Heart right ventricle (tissue), 16 donors: ENCODE results near the gene DOCK3. TPM values are rescaled to one million over a fixed set of nuclear protein-coding genes. Genes with fewer than 3 reads are reported as not detected.
"Not testable (repeated sequence)": the region's sequence is repeated elsewhere in the genome, so short reads cannot be mapped to it uniquely, and the experiment has no call there.

Experiments
- ATAC-seq, 8 donors: fragments of 200-7000 bp; cut with Tn5 transposase; one replicate each; pipeline ENCODE4 v1.9.1; 2020; ENCODE audit warnings: mild to moderate bottlenecking in 8 of 8, moderate library complexity in 8 of 8, moderate number of reproducible peaks in 1 of 8
- DNase-seq, 2 donors: peaks; one replicate each; pipeline ENCODE4 v3.0.0-alpha.2; 2020
- H3K27ac ChIP-seq, 10 donors: fragments of 200-600 bp; sonication (generic) in 2 of 10; one replicate each; pipeline versions ENCODE4 v1.5.0 to v1.8.0; 2020 to 2022; ENCODE audit warnings: mild to moderate bottlenecking in 3 of 10
- H3K27me3 ChIP-seq, 7 donors: fragments of 200-600 bp; one replicate each; pipeline ENCODE4 v1.8.0; 2021 to 2022; ENCODE audit warnings: mild to moderate bottlenecking in 2 of 7
- H3K36me3 ChIP-seq, 9 donors: fragments of 200-600 bp; sonication (generic) in 1 of 9; one replicate each; pipeline versions ENCODE4 v1.5.0 to v1.8.0; 2020 to 2022; ENCODE audit warnings: mild to moderate bottlenecking in 2 of 9
- H3K4me1 ChIP-seq, 9 donors: fragments of 200-600 bp; sonication (generic) in 1 of 9; one replicate each; pipeline versions ENCODE4 v1.5.0 to v1.8.0; 2020 to 2022; ENCODE audit warnings: mild to moderate bottlenecking in 4 of 9
- H3K4me3 ChIP-seq, 10 donors: fragments of 200-600 bp; sonication (generic) in 2 of 10; one replicate each; pipeline versions ENCODE4 v1.5.0 to v1.8.0; 2020 to 2022; ENCODE audit warnings: mild to moderate bottlenecking in 7 of 10, moderate library complexity in 2 of 10
- H3K9me3 ChIP-seq, 11 donors: fragments of 200-600 bp in 10 of 11; sonication (generic) in 2 of 11; one replicate each; pipeline versions ENCODE4 v1.5.0 to v1.8.0; 2013 to 2022; ENCODE audit warnings: mild to moderate bottlenecking in 2 of 11, control low read depth in 1 of 11, moderate library complexity in 1 of 11
- CTCF ChIP-seq, 9 donors: fragments of 200-600 bp; sonication (generic) in 2 of 9; IDR thresholded peaks; one replicate each; pipeline versions ENCODE4 v1.5.0 to v1.8.0; 2021 to 2022; ENCODE audit warnings: antibody characterized with exemption in 9 of 9, mild to moderate bottlenecking in 5 of 9, moderate library complexity in 1 of 9
- WGBS, 2 donors: extraction: QIAGEN DNeasy Blood & Tissue Kit; methylation state at CpG; one replicate each; pipeline ENCODE4 v1.1.7; 2013; ENCODE audit warnings: inconsistent platforms in 1 of 2; 5-methylcytosine and 5-hydroxymethylcytosine counted together
- intact Hi-C, 10 donors: fragments of 100-400 bp; cut with DNase I; formaldehyde crosslinking; loops; one replicate each; pipeline versions ENCODE4 v1.11.1 to v1.14.2; 2022
- polyA plus RNA-seq, 2 donors: library from polyadenylated mRNA; stranded (reverse); fragments of 200-250 nt; gene quantifications; one replicate each; pipeline ENCODE4 v1.2.3, GENCODE V29; 2013
- total RNA-seq, 10 donors: library from RNA; stranded (reverse); fragmentation: NEBNext Ultra II Directional in 3 of 10; extraction: Animal tissue kit (Norgen Biotek cat#: 25700) in 3 of 10; gene quantifications; one replicate each; pipeline versions ENCODE4 v1.2.1 to v1.2.4, GENCODE V29; 2021 to 2023
- donor health status: Arrhythmogenic right ventricular cardiomyopathy.
- donor health status: ischemic (EF 13 %, LVEDD 7.1; RV severe dilation, severe dysfunction).
- donor health status: healthy with polysubstance abuse.
- donor health status: DM: no; HTN: yes; CAD: no.
- donor health status: DM: no; HTN: no; CAD: no.
- donor health status: ischemic (EF 25% LVEDD 6.9; RV normal size, moderate dysfunction).
- donor health status: ischemic (EF 25% LVEDD 5.7; RV mildly dilated, moderate dysfunction).
- donor health status: healthy.
- donor health status: DM: yes; HTN: yes; CAD: no.
- donor health status: Ischemic cardiomyopathy.
- donor health status: ischemic (EF 35%, LVEDD 5.7; RV mildly dilated, moderate dysfunction).
- donor health status: nonischemic (EF 11% LVEDD 7.7; RV severe dilation, severe dysfunction).
- donor health status: DM: yes; HTN: yes; CAD: no.
- donor health status: PGD.
- donor health status: ischemic (EF 29% LVEDD 5.4; RV normal size, mild dysfunction).
- donor health status: nonischemic (EF 23%, LVEDD 6.1; RV moderate dilation, normal function).

DOCK3 gene
- total and polyA plus RNA-seq, 12 donors, result 1.2 to 6.6 (median 4.7) TPM

DNA sequence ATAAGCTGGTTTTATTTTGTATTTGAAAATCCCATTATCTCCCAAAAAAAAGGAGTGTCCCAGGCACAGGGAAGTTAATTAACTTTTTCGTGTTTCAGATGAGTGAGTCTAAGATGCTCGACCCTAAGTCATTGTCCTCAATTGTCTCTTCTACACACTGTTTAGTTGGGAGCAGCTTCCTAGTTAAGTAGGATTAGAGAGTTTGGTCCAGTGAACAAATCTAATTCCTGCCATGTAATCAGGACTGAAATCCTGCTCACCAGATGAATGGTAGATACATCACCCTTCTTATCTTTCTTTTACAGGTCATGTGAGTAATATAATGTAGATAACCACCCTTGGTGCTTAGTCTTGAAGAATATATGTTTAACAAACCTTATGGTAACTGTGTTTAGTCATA is 481.4 kb downstream of the DOCK3 start:
- no peak for TF ChIP-seq CTCF (IDR thresholded peaks at IDR 0.05)
- 75 to 77% methylated on average over 2 of the region's 2 CpGs for WGBS, 2 donors
- Histone ChIP-seq H3K9me3 (no peaks in the 10 kb centered on the region), H3K4me1 (no peaks in the 10 kb centered on the region), H3K27me3 (no peaks in the 10 kb centered on the region), H3K36me3 (peaks cover 0 to 3% (median 0%) of the 10 kb centered on the region in 9 donors), H3K4me3 (no peak overlapping the region), H3K27ac (no peak overlapping the region)
- ATAC-seq, result no peak
- intact Hi-C loops, result no loop called here
- no peak for DNase-seq

DNA sequence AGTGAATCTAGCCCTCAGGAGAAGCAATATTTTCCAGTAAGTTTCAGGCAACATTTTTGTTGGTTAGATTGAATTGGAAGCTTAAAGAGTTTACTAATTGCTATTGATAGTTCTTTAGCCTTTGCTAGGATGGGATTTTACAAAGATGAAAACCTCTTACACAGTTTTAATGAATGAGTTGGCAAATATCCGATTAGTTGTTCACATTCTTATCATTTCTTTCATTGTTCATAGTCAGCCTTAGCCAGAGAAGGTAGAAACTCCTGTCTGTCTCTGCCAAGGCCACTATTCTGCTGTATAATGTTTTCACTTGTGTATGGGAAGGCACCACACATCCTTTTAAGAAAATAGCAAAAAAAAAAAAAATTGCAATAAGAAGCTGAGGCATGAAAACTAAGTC is 488.3 kb downstream of the DOCK3 start:
- Histone ChIP-seq H3K9me3 (no peaks in the 10 kb centered on the region), H3K4me1 (no peaks in the 10 kb centered on the region), H3K4me3 (no peak overlapping the region), H3K27ac (no peak overlapping the region), H3K27me3 (no peaks in the 10 kb centered on the region), H3K36me3 (peaks cover 0 to 3% (median 0%) of the 10 kb centered on the region in 9 donors)
- ATAC-seq, result no peak
- intact Hi-C loops, result no loop called here
- WGBS, 2 donors, result 45 to 47% methylated on average over 1 of the region's 1 CpG
- no peak for TF ChIP-seq CTCF (IDR thresholded peaks at IDR 0.05)
- no peak for DNase-seq

GRCh38 chr3:51173518-51174271 is 499.0 kb downstream of the DOCK3 start:
- DNase-seq (no peak), ATAC-seq (no peak)
- intact Hi-C loops, result no loop called here
- Histone ChIP-seq H3K36me3 (peaks cover 0 to 16% (median 0%) of the 10 kb centered on the region in 9 donors), H3K4me3 (no peak overlapping the region), H3K9me3 (peaks cover 0 to 42% (median 19%) of the 10 kb centered on the region in 11 donors), H3K27ac (no peak overlapping the region), H3K27me3 (no peaks in the 10 kb centered on the region), H3K4me1 (no peaks in the 10 kb centered on the region)
- TF ChIP-seq CTCF (IDR thresholded peaks at IDR 0.05), result no peak
- WGBS, 2 donors, result 77 to 83% methylated on average over 3 of the region's 3 CpGs

DNA sequence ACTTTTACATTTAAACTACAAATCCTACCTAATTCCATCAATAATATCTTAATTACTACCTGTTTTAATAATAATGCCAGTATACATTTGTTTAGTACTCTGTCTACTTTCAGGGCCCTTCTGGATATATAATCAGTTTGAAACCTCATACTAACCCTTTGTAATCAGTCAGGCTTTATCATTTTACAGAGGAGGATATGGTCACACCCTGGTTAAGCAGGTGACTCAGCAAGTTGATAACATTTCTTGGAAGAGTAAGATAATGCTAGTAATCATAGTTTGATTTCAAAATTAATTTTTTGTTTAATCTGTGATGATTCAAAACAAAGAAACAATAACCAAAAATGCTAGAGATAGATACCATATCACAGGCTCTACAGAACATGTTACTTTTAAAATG is 502.2 kb downstream of the DOCK3 start:
- no peak overlapping the region for H3K4me3 ChIP-seq
- H3K27ac ChIP-seq, result no peak overlapping the region
- no peaks in the 10 kb centered on the region for H3K4me1 ChIP-seq
- H3K36me3 ChIP-seq, result peaks cover 0 to 16% (median 0%) of the 10 kb centered on the region in 9 donors
- no peaks in the 10 kb centered on the region for H3K27me3 ChIP-seq
- intact Hi-C loops, result no loop called here
- no peak for TF ChIP-seq CTCF (IDR thresholded peaks at IDR 0.05)
- peaks cover 0 to 37% (median 19%) of the 10 kb centered on the region in 11 donors for H3K9me3 ChIP-seq
- DNase-seq, result no peak
- ATAC-seq, result no peak

DNA sequence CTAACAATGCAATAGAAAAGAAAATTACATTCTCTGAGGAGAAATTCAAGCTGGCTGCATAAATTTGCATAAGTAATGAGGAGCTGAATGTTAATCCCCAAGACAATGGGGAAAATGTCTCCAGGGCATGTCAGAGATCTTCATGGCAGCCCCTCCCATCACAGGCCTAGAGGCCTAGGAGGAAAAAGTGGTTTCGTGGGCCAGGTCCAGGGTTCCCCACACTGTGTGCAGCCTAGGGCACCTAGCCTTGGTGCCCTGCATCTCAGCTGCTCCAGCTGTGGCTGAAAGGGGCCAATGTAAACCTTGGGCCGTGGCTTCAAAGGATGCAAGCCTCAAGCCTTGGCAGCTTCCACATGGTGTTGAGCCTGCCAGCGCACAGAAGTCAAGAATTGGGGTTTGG is 511.7 kb downstream of the DOCK3 start:
- H3K27ac ChIP-seq, DNase-seq, H3K27me3 ChIP-seq, ATAC-seq, intact Hi-C loops, H3K4me3 ChIP-seq, H3K36me3 ChIP-seq: not testable (repeated sequence)
- 68 to 72% methylated on average over 3 of the region's 3 CpGs for WGBS, 2 donors
- Histone ChIP-seq H3K4me1 (peaks cover 0 to 12% (median 4%) of the 10 kb centered on the region in 9 donors), H3K9me3 (peaks cover 0 to 17% (median 0%) of the 10 kb centered on the region in 11 donors)
